CD1c-positive myeloid dendritic cell (primary cell): ENCODE measurements around the gene MARCHF6.
"Not testable (repeated sequence)": the region's sequence is repeated elsewhere in the genome, so short reads cannot be mapped to it uniquely, and the experiment has no call there.

Source experiments
- DNase-seq: peaks from one replicate; pipeline ENCODE4 v3.0.0-alpha.2; 2016; ENCODE audit errors: extremely low spot score

MARCHF6 gene

GRCh38 chr5:10323588-10324488, 29.7 kb upstream of the MARCHF6 start:
- DNase-seq: no peak

DNA sequence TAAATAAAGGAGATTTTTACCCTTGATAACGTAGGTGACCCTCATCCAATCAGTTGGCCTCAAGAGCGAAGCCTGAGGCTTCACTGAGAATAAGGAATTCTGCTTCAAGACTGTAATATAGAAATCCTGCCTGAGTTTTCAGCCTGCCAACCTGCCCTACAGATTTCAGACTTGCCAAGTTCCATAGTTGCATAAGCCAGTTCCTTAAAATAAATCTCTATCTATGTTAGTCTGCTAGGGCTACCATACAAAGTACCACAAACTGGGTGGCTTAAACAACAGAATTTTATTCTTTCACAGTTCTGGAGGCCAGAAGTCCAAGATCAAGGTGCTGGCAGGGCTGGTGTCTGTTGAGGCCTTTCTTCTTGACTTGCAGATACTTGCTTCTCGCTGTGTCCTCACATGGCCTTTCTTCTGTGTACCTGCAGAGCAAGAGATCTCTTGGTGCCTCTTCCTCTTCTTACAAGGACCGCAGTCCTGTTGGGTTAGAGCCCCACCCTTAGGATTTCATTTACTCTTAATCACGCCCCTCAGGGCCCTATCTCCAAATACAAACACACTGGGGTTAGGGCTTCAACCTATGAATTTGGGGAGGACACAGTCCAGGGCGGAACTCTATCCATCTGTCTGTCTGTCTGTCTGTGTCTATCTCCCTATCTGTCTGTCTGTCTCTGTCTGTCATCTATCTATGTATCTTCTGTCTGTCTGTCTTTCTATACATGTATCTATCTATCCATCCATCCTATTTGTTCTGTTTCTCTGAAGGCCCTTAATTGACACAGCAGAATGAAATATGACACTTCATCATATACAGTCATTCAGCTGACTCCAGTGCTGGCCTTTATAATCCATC, 28.8 kb upstream of the MARCHF6 start:
- no peak for DNase-seq

DNA sequence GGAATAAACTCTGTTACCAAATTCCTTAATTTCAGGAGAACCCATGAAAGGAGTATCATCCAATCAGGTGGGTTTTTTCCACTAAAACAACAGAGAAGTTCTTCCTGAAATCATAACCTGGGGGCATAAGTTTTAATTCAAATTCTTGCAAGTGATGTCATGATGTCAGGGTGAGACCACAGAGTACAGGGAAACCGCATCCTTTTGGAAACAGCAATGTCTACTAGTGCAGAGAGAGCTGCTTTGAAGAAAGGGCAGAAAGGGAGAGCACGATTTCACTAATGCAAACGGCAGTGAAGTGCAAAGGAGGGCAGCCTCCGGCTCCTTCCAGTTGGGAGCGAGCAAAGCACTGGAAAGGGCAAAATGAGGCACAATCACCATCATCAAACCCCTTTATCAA, 25.2 kb upstream of the MARCHF6 start:
- no peak for DNase-seq

- no peak for DNase-seq
Measured at GRCh38 chr5:10329446-10329819, 24.1 kb upstream of the MARCHF6 start.

DNA sequence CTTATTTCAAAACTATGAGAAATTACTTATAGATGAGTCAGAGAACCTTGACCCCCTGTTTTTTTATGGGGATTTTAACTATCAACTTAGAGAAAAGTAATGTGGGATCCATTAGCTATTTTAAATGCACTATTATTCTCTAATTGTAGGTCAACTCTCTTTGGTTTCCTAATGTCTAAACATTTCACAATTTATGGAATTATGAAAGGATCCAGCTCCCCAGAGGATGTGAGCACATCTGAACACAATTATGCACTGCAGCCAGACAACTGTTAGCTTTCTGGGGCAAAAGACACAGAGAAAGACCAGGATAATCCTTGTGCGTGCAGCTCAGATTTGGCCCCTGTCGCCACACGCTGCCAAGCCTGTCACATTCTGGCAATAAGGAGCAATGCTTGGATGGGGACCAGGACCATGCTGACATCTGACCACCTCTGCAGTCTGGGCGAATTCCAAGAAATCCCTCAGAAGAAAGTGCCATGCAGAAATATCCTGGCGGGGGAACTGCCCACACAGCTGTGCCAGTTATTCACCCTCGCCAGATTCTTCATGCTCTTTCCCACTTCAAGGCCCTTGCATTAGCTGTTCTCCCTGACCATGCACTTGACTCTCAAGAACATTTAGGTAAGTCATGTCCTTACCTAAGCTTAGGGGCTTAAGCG, 23.5 kb upstream of the MARCHF6 start:
- DNase-seq: no peak

DNA sequence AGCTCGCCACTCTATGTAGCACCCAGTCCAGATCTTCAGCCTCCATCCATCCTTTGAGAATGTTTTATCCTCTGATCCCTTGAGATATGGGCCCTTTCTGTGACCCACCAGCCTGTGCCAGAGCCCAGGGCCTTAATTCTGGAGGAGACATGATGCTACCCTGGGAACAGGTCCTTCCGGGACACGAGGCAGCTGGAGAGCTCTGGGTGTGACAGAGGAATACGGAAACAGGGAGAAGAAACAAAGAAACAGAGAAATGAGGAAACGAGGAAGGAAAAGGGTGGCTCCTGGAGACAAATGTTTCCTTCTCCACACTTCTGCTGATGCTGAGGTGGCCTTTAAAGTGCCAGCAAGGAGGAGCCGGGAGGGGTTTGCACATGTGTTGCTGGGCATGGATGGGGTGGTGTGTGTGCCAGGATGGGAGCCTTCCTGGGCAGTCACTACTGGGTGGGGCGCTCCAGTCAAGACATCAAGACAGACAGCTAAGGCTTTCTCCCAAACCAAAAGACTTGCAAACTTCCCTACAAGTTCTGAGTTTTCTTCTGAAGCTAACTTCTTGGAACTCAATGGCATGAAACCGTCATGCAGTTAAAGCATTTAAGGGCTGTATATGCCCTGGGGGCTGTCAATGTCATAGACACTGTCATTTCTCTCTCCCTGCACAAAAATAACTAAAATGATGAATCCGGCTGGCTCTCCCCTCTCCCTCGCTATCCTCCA, 22.8 kb upstream of the MARCHF6 start:
- no peak for DNase-seq

- DNase-seq: no peak
Measured at GRCh38 chr5:10331341-10331796, 22.1 kb upstream of the MARCHF6 start.

- DNase-seq: no peak
Measured at GRCh38 chr5:10332301-10332700, 21.2 kb upstream of the MARCHF6 start.

GRCh38 chr5:10333154-10334006, 20.1 kb upstream of the MARCHF6 start:
- DNase-seq: peak; percentile 39

DNA sequence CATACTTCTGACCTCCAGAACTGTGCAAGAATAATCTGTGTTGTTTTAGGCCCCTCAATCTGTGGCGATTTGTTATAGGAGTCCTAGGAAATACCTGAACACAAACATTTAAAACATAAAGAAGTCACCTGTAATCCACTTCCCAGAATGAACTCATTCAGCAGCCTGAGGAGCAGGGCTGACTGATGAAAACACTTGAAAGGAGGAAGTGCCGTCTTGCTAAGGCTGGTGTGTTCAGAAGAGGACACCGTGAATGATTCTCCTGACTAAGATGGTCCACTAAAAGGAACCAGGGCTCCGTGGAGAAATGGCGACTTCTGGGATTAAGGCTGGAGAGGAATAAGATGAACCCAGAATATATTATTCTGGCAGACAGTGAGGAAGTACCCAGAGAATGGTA, 18.7 kb upstream of the MARCHF6 start:
- DNase-seq: peak; percentile 31

GRCh38 chr5:10335711-10336470, 17.6 kb upstream of the MARCHF6 start:
- no peak for DNase-seq

- no peak for DNase-seq
Measured at GRCh38 chr5:10337107-10337506, 16.4 kb upstream of the MARCHF6 start.

- no peak for DNase-seq
Measured at GRCh38 chr5:10337986-10338385, 15.5 kb upstream of the MARCHF6 start.

DNA sequence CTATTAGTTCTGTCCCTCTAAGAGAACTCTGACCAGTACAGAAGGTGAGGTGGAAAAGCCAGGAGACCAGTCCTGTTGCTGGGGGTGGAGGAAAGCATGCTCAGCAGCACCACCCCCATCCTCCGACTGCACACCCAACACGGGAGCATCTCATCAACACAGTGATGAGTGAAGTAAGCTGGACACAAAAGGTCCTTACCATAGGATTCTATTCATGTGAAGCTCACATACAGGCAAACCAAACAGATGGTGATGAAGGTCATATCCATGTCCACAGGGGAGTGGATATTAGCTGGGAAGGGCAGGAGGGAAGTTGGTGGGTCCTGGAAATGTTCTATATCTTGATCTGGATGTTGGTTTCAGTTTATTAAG, 14.8 kb upstream of the MARCHF6 start:
- DNase-seq: no peak

- no peak for DNase-seq
Measured at GRCh38 chr5:10339058-10339811, 14.3 kb upstream of the MARCHF6 start.

DNA sequence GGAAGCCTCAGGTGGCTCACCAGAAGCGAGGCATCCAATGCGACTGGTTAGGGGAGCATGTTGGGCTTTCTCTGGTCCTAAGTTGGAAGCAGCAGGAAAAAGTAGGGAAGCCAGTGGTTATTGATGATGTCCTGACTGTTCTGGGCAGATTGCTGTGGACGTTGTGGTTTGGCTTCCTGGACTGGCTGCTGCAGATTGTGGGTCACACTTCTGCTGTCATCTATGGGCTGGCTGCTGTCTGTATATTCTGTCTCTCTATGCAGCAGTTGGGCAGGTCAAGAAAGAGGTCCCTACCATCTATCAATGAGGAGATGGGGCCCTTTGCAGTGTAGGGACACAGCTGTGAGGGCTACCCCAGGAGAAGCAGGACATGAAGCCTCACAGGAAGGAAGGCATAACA, 13.5 kb upstream of the MARCHF6 start:
- no peak for DNase-seq

DNA sequence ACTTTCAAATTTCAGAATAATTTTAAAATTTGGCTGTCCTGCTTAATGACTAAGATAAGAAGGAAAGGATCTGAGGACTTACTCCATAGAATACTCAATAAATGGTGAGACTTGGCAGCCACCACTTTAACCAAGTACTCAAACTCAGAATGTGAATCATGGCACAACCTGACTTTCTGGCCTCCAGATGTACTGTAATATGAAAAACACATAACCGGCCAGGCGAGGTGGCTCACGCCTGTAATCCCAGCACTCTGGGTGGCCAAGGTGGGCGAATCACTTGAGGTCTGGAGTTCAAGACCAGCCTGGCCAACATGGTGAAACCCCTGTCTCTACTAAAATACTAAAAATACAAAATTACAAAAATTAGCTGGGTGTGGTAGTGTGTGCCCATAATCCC, 10.0 kb upstream of the MARCHF6 start:
- DNase-seq: no peak

DNA sequence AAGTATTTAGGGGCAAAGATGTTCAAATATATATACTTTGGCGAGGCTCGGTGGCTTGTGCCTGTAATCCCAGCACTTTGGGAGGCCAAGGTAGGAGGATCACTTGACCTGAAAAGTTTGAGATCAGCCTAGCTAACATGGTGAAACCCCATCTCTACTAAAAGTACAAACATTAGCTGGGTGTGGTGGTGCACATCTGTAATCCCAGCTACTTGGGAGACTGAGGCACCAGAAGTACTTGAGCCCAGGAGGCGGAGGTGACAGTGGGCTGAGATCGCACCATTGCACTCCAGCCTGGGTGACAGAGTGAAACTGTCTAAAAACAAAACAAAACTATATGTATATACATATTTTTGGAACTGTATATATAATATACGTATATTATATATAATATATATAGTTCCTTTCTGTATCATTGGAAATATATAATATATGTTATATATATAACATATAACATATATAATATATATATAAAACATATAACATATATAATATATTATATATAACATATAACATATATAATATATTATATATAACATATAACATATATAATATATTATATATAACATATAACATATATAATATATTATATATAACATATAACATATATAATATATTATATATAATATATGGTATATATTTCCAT, 8.9 kb upstream of the MARCHF6 start:
- not testable (repeated sequence) for DNase-seq

DNA sequence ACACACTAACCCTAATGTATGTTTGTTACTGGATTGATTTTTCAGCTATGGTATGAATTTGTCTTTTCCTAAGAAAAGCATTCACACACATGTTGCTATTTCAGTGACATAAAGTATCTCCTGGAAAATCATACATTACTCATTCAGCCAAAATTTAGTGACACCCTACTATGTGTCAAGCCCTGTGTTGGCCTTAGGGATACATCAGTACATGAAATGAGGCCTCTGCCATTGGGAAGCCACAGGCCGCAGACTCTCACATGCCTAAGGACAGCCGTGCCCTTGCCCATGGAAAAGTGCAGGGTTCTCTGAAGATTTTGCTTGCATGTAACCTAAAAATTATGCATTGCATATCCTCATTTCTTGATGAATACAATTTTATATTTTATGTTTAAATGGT, 5.2 kb upstream of the MARCHF6 start:
- no peak for DNase-seq
